ENCODE measurements around the gene EPAS1. TPM values are rescaled to one million over a fixed set of nuclear protein-coding genes. Genes with fewer than 3 reads are reported as not detected.

EPAS1 gene
- total RNA-seq, 1 donor from 2014 or later, result 4.4 TPM

DNA sequence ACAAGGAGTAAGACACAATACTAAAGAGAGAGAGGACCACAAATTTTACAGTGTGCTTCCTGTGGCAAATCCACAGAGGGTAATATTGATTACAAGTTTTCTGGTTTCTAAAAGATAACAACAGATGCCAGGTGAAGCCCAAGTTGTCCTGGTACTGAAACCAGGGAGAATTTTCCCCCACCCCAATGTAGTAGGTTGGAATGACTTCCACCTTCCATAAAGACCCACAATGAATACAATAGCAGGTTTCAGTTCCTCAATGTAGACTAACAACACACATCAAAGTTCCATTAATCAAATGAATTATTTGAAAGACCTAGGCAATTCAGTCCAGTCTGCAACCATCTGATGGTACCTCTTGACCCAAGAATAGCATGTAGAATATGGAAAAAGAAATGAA, 138.1 kb downstream of the EPAS1 start:
- TF ChIP-seq, protein P1, sequence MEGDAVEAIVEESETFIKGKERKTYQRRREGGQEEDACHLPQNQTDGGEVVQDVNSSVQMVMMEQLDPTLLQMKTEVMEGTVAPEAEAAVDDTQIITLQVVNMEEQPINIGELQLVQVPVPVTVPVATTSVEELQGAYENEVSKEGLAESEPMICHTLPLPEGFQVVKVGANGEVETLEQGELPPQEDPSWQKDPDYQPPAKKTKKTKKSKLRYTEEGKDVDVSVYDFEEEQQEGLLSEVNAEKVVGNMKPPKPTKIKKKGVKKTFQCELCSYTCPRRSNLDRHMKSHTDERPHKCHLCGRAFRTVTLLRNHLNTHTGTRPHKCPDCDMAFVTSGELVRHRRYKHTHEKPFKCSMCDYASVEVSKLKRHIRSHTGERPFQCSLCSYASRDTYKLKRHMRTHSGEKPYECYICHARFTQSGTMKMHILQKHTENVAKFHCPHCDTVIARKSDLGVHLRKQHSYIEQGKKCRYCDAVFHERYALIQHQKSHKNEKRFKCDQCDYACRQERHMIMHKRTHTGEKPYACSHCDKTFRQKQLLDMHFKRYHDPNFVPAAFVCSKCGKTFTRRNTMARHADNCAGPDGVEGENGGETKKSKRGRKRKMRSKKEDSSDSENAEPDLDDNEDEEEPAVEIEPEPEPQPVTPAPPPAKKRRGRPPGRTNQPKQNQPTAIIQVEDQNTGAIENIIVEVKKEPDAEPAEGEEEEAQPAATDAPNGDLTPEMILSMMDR (IDR thresholded peaks at IDR 0.05; ENCODE audit: unreplicated experiment), result no peak
- no peaks in the 10 kb centered on the region for H3K36me3 Mint-ChIP-seq
- H3K4me3 Mint-ChIP-seq, result no peak overlapping the region
- no peak for DNase-seq (ENCODE audit: low spot score in 2 of 2, unreplicated experiment in 2 of 2)
- peaks cover 10% of the 10 kb centered on the region for H3K9me3 Mint-ChIP-seq
- H3K27me3 Mint-ChIP-seq (ENCODE audit: low read depth), result no peaks in the 10 kb centered on the region
- H3K4me1 Mint-ChIP-seq, result peaks cover 48% of the 10 kb centered on the region
- H3K27ac Mint-ChIP-seq, result peak overlapping the region; percentile 66

DNA sequence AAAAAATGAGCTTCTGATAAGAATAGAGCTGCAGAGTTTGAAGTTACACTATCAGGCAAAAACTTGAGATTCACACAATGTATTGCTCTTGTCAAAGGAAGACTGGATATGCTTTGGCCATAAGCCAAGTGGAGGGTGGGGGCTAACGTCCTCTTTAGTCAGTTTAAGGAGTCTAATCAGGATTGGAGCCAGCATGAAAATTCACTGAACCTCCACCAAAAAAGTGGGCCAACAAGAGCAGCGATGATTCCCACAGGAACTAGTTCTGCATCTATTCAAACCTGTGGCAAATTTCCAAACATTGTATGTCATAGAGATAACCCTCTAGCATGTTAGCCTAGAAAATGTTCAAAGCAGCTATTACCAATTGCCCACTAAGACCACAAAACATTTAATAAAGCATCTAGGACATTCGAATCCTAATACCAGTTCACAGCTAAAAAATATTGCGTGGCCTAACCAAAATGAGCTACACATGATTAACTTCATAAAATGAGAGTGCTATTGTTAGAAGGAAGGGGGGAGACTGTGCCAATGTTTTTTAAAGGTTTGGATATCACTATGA, 138.7 kb downstream of the EPAS1 start:
- Mint-ChIP-seq H3K36me3 (no peaks in the 10 kb centered on the region), H3K27me3 (ENCODE audit: low read depth) (no peaks in the 10 kb centered on the region), H3K9me3 (peaks cover 10% of the 10 kb centered on the region), H3K27ac (peak overlapping the region; percentile 23), H3K4me3 (no peak overlapping the region), H3K4me1 (peaks cover 48% of the 10 kb centered on the region)
- DNase-seq (ENCODE audit: low spot score in 2 of 2, unreplicated experiment in 2 of 2), result no peak
- TF ChIP-seq, protein P1 (IDR thresholded peaks at IDR 0.05; ENCODE audit: unreplicated experiment), result no peak

Other genes with a start within 250 kb of the EPAS1 start
- gene TMEM247, start 182.2 kb downstream of the EPAS1 start, total RNA-seq, result not detected in 3 replicates
- 55.9 to 57.2 TPM (median 56.6 TPM) in 3 replicates for gene RHOQ, start 245.1 kb downstream of the EPAS1 start, total RNA-seq
- gene ATP6V1E2, start 245.2 kb downstream of the EPAS1 start, total RNA-seq, result 7.7 to 8.6 TPM (median 7.7 TPM) in 3 replicates

All from mesothelial cell of epicardium (in vitro differentiated cells).